Measurements from ENCODE around the gene TCOF1. TPM values are rescaled to one million over a fixed set of nuclear protein-coding genes. Genes with fewer than 3 reads are reported as not detected.

The TCOF1 gene
- total and polyA plus RNA-seq, 2 donors (not counting 1 experiment from before 2014, with no cell fraction given), result 30.9 to 62.4 TPM

DNA sequence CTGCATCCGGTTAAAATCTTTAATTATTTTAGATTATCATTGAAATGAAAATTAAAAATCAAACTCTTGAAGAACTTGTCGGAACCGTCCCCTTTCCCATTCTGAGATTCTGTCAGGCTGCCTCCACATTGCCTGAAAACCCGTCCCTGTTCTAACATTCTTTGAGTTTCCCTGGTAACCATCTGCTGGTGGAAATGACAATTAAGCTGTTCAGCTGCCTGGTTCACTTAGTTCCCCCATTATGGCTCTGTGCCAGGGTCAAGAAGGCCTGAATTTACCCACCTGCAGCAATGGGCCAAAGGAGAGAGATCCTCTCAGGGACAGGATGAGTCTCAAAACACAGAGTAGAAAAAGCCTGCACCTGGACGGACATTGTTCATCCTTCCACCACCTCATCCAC is 11.8 kb upstream of the TCOF1 start:
- DNase-seq, result no peak

DNA sequence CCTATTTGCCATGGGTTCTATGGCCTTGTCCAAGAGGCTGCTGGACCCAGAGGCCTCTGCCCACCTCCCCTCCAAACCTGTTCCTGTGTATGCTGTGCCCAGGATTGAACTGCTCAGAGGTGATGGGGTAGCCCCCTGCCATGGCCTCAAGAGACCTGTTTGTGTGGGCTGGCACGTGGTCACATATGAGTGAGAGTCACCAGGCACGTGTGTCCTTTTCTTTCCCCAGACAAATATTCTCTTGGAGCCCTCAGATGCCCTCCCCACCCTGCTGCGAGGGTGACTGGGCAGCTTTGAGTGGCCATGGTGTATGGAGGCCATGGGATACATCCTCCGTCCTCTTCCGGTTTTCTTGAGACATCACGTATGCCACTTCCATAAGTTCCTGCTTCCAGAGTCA is 10.9 kb upstream of the TCOF1 start:
- no peaks in the 10 kb centered on the region for H3K27me3 ChIP-seq (replicated peaks in 1 of 4; ENCODE audit: control extremely low read depth in 1 of 4, control insufficient read depth in 3 of 4, insufficient read depth in 4 of 4, low read length in 3 of 4)
- H4K20me1 ChIP-seq (ENCODE audit: control insufficient read depth, insufficient read depth, low read length, poor library complexity, severe bottlenecking), result no peaks in the 10 kb centered on the region
- DNase-seq (no peak), ATAC-seq (ENCODE audit: low read depth) (no peak)
- no CpG with 5 or more reads among the region's 6 CpGs for WGBS (ENCODE audit: insufficient coverage)
- peaks cover 8% of the 10 kb centered on the region in 2 donors for H3K4me1 ChIP-seq (ENCODE audit: control insufficient read depth in 2 of 2, insufficient read depth in 2 of 2, low read length in 2 of 2)
- H3K27ac Mint-ChIP-seq, result no peak overlapping the region
- H3K4me1 Mint-ChIP-seq, result peaks cover 7% of the 10 kb centered on the region
- H3K4me2 ChIP-seq (replicated peaks; ENCODE audit: low read depth, low read length, poor library complexity, severe bottlenecking), result no peak overlapping the region
- H2AFZ ChIP-seq (ENCODE audit: insufficient read depth, low read depth, low read length, poor library complexity, severe bottlenecking), result no peak overlapping the region
- no peaks in the 10 kb centered on the region for H3K36me3 ChIP-seq (replicated peaks in 1 of 2; ENCODE audit: control extremely low read depth in 1 of 2, control insufficient read depth in 1 of 2, extremely low read depth in 1 of 2, insufficient read depth in 2 of 2, low read length in 1 of 2)
- no peaks in the 10 kb centered on the region for H3K79me2 ChIP-seq (ENCODE audit: control insufficient read depth, insufficient read depth, low read length)
- no peak overlapping the region for H3K4me3 Mint-ChIP-seq
- no peak overlapping the region for H3K9ac ChIP-seq (ENCODE audit: low read length)
- POLR2A ChIA-PET, result no interaction called here
- no peaks in the 10 kb centered on the region for H3K27me3 Mint-ChIP-seq
- CTCF ChIA-PET, result no interaction called here
- intact Hi-C loops (cut with micrococcal nuclease), result no loop called here
- no peak overlapping the region for H3K4me3 ChIP-seq (ENCODE audit: control extremely low read depth in 1 of 5, extremely low read depth in 1 of 5, insufficient read depth in 1 of 5, low read depth in 2 of 5, low read length in 4 of 5)
- TF ChIP-seq, protein P1, sequence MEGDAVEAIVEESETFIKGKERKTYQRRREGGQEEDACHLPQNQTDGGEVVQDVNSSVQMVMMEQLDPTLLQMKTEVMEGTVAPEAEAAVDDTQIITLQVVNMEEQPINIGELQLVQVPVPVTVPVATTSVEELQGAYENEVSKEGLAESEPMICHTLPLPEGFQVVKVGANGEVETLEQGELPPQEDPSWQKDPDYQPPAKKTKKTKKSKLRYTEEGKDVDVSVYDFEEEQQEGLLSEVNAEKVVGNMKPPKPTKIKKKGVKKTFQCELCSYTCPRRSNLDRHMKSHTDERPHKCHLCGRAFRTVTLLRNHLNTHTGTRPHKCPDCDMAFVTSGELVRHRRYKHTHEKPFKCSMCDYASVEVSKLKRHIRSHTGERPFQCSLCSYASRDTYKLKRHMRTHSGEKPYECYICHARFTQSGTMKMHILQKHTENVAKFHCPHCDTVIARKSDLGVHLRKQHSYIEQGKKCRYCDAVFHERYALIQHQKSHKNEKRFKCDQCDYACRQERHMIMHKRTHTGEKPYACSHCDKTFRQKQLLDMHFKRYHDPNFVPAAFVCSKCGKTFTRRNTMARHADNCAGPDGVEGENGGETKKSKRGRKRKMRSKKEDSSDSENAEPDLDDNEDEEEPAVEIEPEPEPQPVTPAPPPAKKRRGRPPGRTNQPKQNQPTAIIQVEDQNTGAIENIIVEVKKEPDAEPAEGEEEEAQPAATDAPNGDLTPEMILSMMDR (IDR thresholded peaks at IDR 0.05), result no peak
- no peak for TF ChIP-seq EZH2 (IDR thresholded peaks at IDR 0.05; ENCODE audit: borderline replicate concordance, insufficient read depth, low read depth, low read length, poor library complexity, severe bottlenecking)
- no peaks in the 10 kb centered on the region for H3K9me3 ChIP-seq (ENCODE audit: control extremely low read depth in 1 of 3, control insufficient read depth in 2 of 3, insufficient read depth in 1 of 3, low read length in 2 of 3)
- H3K27ac ChIP-seq (ENCODE audit: low read length in 2 of 2), result no peak overlapping the region
- H3K9me3 Mint-ChIP-seq (ENCODE audit: insufficient read depth), result no peaks in the 10 kb centered on the region

More for the DNA sequence above, 11.8 kb upstream of the TCOF1 start:
- Histone ChIP-seq H3K4me3 (ENCODE audit: control extremely low read depth in 1 of 5, extremely low read depth in 1 of 5, insufficient read depth in 1 of 5, low read depth in 2 of 5, low read length in 4 of 5) (no peak overlapping the region), H3K4me1 (ENCODE audit: control insufficient read depth in 2 of 2, insufficient read depth in 2 of 2, low read length in 2 of 2) (peaks cover 4% of the 10 kb centered on the region in 2 donors), H3K4me2 (replicated peaks; ENCODE audit: low read depth, low read length, poor library complexity, severe bottlenecking) (no peak overlapping the region), H3K36me3 (replicated peaks in 1 of 2; ENCODE audit: control extremely low read depth in 1 of 2, control insufficient read depth in 1 of 2, extremely low read depth in 1 of 2, insufficient read depth in 2 of 2, low read length in 1 of 2) (no peaks in the 10 kb centered on the region), H3K79me2 (ENCODE audit: control insufficient read depth, insufficient read depth, low read length) (no peaks in the 10 kb centered on the region), H4K20me1 (ENCODE audit: control insufficient read depth, insufficient read depth, low read length, poor library complexity, severe bottlenecking) (no peaks in the 10 kb centered on the region), H3K9ac (ENCODE audit: low read length) (no peak overlapping the region), H2AFZ (ENCODE audit: insufficient read depth, low read depth, low read length, poor library complexity, severe bottlenecking) (no peak overlapping the region), H3K9me3 (ENCODE audit: control extremely low read depth in 1 of 3, control insufficient read depth in 2 of 3, insufficient read depth in 1 of 3, low read length in 2 of 3) (no peaks in the 10 kb centered on the region), H3K27me3 (replicated peaks in 1 of 4; ENCODE audit: control extremely low read depth in 1 of 4, control insufficient read depth in 3 of 4, insufficient read depth in 4 of 4, low read length in 3 of 4) (no peaks in the 10 kb centered on the region), H3K27ac (ENCODE audit: low read length in 2 of 2) (no peak overlapping the region)
- Mint-ChIP-seq H3K9me3 (ENCODE audit: insufficient read depth) (no peaks in the 10 kb centered on the region), H3K27ac (no peak overlapping the region), H3K4me3 (no peak overlapping the region), H3K4me1 (peaks cover 4% of the 10 kb centered on the region), H3K27me3 (no peaks in the 10 kb centered on the region)
- CTCF ChIA-PET, result interaction anchor here (0.7 kb wide), 1 partner anchor 91 kb away, joined by 3 read pairs; no protein-coding TSS in a partner anchor
- 93% methylated on average over 3 of the region's 5 CpGs for WGBS (ENCODE audit: insufficient coverage)
- intact Hi-C loops (cut with micrococcal nuclease), result no loop called here
- ATAC-seq (ENCODE audit: low read depth), result no peak
- TF ChIP-seq, protein P1 (IDR thresholded peaks at IDR 0.05), result no peak
- POLR2A ChIA-PET, result no interaction called here
